GM18868 (cell line): Measurements from ENCODE around the gene LTBR.

Source experiments
- ATAC-seq: cut with Tn5 transposase; IDR thresholded peaks from one replicate; pipeline ENCODE4 v1.9.1; 2021; ENCODE audit warnings: mild to moderate bottlenecking, moderate library complexity; ENCODE audit not compliant: unreplicated experiment

LTBR gene

GRCh38 chr12:6367969-6368892, 15.7 kb upstream of the LTBR start:
- ATAC-seq: no peak

- ATAC-seq: no peak
Observed at GRCh38 chr12:6368906-6369525, 14.9 kb upstream of the LTBR start.

GRCh38 chr12:6369916-6370575, 13.9 kb upstream of the LTBR start:
- ATAC-seq: no peak

- ATAC-seq: no peak
Observed at GRCh38 chr12:6370576-6370935, 13.4 kb upstream of the LTBR start.

- no peak for ATAC-seq
Observed at GRCh38 chr12:6370994-6371754, 12.8 kb upstream of the LTBR start.

GRCh38 chr12:6372403-6373003, 11.5 kb upstream of the LTBR start:
- ATAC-seq: no peak

- no peak for ATAC-seq
Observed at GRCh38 chr12:6373022-6373787, 10.8 kb upstream of the LTBR start.

GRCh38 chr12:6374028-6374785, 9.8 kb upstream of the LTBR start:
- no peak for ATAC-seq

GRCh38 chr12:6374786-6375160, 9.2 kb upstream of the LTBR start:
- ATAC-seq: no peak

- no peak for ATAC-seq
Observed at GRCh38 chr12:6375269-6376078, 8.5 kb upstream of the LTBR start, which contains the start of gene SCNN1A. SCNN1A (minus strand) TSS chr12:6375563; CDS start chr12:6374783, 780 bp downstream.

- no peak for ATAC-seq
Observed at GRCh38 chr12:6376079-6376869, 7.7 kb upstream of the LTBR start.

GRCh38 chr12:6376870-6377666, 6.9 kb upstream of the LTBR start:
- no peak for ATAC-seq

GRCh38 chr12:6377667-6377994, 6.3 kb upstream of the LTBR start:
- ATAC-seq: no peak

GRCh38 chr12:6378709-6379472, 5.1 kb upstream of the LTBR start:
- ATAC-seq: no peak

- ATAC-seq: no peak
Observed at GRCh38 chr12:6380141-6381121, 3.5 kb upstream of the LTBR start.
